Measurements from ENCODE around the gene OR5K4.

DNA sequence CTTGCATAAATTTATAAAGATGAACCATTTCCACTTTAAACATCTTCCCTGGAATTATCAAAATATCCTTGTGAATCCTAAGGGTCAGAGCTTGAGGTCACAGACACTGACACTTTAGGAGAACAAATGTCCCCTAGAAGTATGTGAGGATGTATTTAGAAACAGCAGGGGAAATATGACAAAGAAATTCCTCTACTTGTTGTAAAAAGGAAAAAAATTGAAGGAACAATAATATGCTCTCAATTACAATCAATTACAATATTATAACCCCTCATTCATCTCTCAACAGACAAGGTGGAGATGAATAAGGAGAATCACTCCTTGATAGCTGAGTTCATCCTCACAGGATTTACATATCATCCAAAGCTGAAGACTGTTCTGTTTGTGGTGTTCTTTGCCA, 36.7 kb downstream of the OR5K4 start, which contains the start of gene OR5K3:
- no peak for TF ChIP-seq POLR2A (IDR thresholded peaks at IDR 0.05; ENCODE audit: low read depth, low read length)
- no peak for TF ChIP-seq FOXM1 (IDR thresholded peaks at IDR 0.05; ENCODE audit: low read depth, low read length)
- TF ChIP-seq SIN3A (IDR thresholded peaks at IDR 0.05; ENCODE audit: low read depth, low read length), result no peak
- TF ChIP-seq, protein P1, sequence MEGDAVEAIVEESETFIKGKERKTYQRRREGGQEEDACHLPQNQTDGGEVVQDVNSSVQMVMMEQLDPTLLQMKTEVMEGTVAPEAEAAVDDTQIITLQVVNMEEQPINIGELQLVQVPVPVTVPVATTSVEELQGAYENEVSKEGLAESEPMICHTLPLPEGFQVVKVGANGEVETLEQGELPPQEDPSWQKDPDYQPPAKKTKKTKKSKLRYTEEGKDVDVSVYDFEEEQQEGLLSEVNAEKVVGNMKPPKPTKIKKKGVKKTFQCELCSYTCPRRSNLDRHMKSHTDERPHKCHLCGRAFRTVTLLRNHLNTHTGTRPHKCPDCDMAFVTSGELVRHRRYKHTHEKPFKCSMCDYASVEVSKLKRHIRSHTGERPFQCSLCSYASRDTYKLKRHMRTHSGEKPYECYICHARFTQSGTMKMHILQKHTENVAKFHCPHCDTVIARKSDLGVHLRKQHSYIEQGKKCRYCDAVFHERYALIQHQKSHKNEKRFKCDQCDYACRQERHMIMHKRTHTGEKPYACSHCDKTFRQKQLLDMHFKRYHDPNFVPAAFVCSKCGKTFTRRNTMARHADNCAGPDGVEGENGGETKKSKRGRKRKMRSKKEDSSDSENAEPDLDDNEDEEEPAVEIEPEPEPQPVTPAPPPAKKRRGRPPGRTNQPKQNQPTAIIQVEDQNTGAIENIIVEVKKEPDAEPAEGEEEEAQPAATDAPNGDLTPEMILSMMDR (IDR thresholded peaks at IDR 0.05 in 2 of 3, conservative IDR thresholded peaks at IDR 0.05 in 1 of 3; ENCODE audit: control insufficient read depth in 2 of 3, extremely low read depth in 1 of 3, insufficient read depth in 1 of 3, low read depth in 3 of 3, low read length in 3 of 3), result no peak
- TF ChIP-seq BHLHE40 (IDR thresholded peaks at IDR 0.05; ENCODE audit: borderline replicate concordance in 1 of 2, low read depth in 2 of 2, low read length in 1 of 2), result no peak
- TF ChIP-seq, protein P2, sequence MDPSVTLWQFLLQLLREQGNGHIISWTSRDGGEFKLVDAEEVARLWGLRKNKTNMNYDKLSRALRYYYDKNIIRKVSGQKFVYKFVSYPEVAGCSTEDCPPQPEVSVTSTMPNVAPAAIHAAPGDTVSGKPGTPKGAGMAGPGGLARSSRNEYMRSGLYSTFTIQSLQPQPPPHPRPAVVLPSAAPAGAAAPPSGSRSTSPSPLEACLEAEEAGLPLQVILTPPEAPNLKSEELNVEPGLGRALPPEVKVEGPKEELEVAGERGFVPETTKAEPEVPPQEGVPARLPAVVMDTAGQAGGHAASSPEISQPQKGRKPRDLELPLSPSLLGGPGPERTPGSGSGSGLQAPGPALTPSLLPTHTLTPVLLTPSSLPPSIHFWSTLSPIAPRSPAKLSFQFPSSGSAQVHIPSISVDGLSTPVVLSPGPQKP (IDR thresholded peaks at IDR 0.05; ENCODE audit: low read depth, low read length), result no peak
- no peak for TF ChIP-seq YY1 (IDR thresholded peaks at IDR 0.05; ENCODE audit: low read depth, low read length)
- no peak for TF ChIP-seq EP300 (IDR thresholded peaks at IDR 0.05; ENCODE audit: borderline replicate concordance in 1 of 2, control insufficient read depth in 1 of 2, low read depth in 2 of 2, low read length in 2 of 2)
- no peak for TF ChIP-seq POLR2AphosphoS5 (IDR thresholded peaks at IDR 0.05; ENCODE audit: low read length)
- no peak for TF ChIP-seq EZH2 (IDR thresholded peaks at IDR 0.05; ENCODE audit: borderline replicate concordance, control insufficient read depth, low read depth, low read length)
- TF ChIP-seq CEBPB (IDR thresholded peaks at IDR 0.05; ENCODE audit: borderline replicate concordance in 1 of 2, low read depth in 2 of 2, low read length in 2 of 2), result no peak
- no peak for TF ChIP-seq ZNF24 (IDR thresholded peaks at IDR 0.05)
- no peak for TF ChIP-seq BACH1 (IDR thresholded peaks at IDR 0.05; ENCODE audit: borderline replicate concordance)
- TF ChIP-seq RB1 (IDR thresholded peaks at IDR 0.05; ENCODE audit: borderline replicate concordance), result no peak

All from GM12878 (cell line).